GM18907 (cell line): ENCODE results near the gene ADD2.
"Not testable (repeated sequence)": the region's sequence is repeated elsewhere in the genome, so short reads cannot be mapped to it uniquely, and the experiment has no call there.

ENCODE experiments used
- ATAC-seq: cut with Tn5 transposase; IDR thresholded peaks from one replicate; pipeline ENCODE4 v1.9.1; 2021; ENCODE audit warnings: mild to moderate bottlenecking, moderate library complexity; ENCODE audit not compliant: unreplicated experiment

ADD2 gene

DNA sequence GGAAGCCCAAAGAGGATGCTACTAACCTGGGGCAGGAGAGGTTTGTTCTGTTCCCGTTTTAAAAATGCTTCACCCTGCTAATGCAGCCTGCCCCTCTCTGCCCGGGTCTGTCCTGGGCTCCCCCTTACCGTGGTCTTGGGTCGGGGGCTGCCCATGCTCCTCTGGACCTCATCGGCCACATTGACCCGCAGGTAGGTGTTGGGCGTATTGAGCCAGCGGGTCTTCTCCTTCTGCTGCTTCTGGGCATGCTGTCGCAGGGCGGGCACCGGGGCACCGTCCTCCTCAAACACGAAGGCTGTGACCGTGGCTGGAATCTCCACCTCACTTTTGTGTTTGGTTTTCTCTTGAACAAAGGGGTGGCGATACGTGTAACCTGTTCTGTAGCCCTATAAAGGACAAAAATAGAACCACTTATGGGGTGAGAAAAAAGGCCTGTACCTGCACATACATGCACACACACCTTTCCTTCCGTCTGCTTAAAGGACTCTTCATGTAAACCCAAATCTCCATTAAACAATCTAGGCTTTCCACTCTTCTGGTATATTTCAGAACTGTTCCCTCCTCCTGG lies 89.3 kb downstream of the ADD2 start:
- ATAC-seq, result no peak

DNA sequence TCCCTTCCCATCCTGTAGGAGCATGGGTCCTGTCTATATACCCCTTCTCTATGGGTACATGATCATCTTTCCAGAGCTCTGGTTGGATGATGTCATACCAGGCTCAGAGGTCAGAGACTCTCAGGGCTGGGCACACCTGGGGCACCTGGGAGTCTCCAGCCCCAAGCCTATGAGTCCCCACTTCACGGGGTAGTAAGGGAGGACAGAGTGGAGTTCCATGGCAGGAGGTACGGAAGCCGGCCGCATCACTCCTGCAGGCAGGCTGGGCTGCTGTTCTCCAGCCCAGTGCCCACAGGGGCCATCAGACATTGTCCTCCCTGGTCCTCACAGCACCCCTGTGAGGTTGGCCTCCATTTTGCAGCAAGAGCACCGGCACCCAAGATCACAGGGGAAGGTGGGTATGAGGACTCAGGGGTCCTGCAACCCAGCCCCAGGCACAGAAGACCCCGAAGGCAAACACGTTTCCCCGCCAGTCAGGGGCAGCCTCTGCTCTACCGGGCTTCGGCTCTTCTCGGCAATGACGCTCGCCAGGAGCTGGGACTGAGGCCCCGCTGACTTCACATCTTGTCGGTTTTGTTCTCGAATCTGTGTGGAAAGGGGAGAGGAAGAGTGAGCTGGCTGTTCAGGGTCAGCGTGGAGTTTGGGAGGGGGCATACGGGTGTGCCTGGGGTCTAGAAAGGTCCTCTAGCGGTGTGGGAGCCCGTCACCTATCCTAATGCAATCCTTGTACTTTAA lies 91.5 kb downstream of the ADD2 start:
- ATAC-seq, result no peak

GRCh38 chr2:70675862-70676261 lies 92.1 kb downstream of the ADD2 start:
- no peak for ATAC-seq

- ATAC-seq, result no peak
These were observed 93.2 kb downstream of the ADD2 start for GRCh38 chr2:70674636-70675430.

DNA sequence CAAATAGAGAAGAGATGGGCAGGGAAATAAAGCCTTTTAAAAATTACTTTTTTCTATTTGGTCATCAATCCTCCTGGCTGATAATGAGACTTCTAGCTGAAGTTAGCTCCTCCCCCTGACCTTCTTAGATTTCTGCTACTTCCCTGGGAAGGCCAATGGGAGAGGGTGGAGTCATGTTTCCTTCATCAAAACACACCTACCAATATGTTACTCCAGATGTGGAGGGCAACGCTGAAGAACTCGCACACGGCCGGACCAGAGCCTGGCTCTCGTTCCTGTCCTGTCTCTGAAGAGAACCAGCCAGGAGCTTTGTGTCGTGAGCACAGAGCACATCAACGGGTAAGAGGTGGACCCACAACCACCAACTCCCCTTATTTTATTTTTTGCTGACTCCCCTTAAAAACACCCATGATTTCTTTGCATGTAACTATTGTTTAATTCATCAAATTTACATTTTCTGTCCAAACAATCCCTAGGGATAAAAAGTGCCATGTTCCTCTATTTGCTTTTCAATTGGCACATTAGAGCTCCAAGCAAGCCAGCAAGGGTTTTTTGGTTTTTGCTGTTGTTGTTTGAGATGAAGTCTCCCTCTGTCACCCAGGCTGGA lies 94.9 kb downstream of the ADD2 start:
- ATAC-seq, result no peak

DNA sequence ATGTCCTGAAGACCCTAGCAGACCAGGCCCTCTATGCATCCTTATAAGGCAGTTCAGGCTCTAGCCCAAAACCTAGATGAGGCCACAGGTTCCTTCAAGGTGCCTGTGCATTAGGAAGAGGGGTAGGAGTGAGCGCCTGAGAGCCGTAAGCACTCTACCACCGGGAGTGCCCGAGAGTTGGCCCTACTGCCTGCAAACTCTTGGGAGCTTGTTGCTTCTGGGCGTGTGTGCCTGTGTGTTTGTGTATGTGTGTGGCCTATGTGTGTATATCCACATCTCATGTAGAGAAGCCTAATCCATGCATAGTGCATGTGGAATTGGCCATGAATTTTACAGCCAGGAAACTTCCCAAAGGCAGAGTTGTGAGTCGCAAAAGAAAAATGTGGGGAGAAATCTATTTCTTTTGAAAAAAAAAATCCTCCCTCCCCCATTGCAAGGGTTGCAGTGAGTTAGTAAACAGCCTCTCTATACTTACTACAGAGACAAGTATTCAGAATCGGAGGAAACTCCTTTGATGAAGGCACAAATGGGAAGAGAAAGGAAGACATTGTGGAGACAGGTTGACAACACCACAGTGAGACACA lies 96.8 kb downstream of the ADD2 start:
- ATAC-seq, result no peak

DNA sequence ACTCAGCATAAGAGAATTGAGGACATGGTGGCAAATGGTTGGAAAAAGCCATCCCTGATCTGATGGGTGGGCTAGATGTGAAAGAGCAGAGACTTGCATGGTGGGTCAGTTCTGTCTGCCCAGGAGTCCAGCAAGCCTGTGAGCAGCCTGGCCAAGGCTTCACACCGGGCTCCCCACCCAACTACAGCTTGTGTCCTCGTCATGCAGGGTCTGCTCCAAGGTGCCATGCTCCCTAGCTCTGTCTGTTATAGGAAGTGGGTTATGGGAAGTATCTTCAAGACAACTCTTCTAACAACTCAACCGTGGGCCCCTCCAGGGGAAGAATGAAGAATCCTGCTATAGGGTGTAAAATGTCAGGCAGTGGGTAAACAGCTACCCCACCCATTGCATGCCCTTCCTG lies 97.4 kb downstream of the ADD2 start:
- ATAC-seq, result no peak

GRCh38 chr2:70670202-70670601 lies 97.8 kb downstream of the ADD2 start:
- ATAC-seq, result no peak

DNA sequence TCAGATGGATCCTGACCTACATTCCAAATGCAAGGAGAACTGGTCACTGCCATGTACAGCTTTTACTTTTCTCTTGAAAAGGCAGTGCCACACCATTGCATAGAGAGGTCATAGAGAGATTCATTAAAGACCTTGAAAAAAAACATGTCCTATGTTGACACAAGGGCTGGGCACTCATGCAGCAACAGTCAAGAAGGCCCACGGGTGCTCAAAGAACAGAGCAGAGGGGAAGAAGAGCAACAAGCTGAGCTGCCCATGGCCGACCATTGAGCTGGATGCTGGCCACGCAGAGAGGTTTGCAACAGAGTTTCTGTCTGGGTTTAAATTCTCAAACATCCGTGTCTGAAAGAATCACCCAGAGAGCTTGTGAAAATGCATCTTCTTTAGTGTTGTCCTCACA lies 99.1 kb downstream of the ADD2 start:
- ATAC-seq, result no peak

GRCh38 chr2:70668432-70668831 lies 99.6 kb downstream of the ADD2 start:
- ATAC-seq, result no peak

GRCh38 chr2:70664525-70664924 lies 103.5 kb downstream of the ADD2 start:
- no peak for ATAC-seq

GRCh38 chr2:70663411-70663810 lies 104.6 kb downstream of the ADD2 start:
- ATAC-seq, result no peak

DNA sequence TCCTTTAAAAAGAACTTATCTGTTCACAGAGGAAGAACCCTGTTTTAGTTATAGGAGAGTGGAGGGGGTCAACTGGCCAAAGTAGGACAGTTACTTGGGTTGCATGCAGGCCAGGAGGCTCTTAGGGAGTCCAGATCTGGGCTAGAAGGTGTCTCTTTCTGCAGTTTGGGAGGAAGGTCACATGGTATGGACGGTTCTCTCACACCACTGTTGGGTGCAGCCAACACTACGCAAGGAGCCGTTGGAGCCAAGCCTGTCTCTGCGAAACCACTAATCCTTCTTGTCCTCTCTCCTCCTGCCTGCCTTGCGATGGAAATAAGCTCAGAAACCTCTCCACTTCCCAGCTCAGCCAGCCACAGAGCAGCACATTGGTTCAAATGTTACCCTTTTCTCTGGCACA lies 108.4 kb downstream of the ADD2 start:
- no peak for ATAC-seq

DNA sequence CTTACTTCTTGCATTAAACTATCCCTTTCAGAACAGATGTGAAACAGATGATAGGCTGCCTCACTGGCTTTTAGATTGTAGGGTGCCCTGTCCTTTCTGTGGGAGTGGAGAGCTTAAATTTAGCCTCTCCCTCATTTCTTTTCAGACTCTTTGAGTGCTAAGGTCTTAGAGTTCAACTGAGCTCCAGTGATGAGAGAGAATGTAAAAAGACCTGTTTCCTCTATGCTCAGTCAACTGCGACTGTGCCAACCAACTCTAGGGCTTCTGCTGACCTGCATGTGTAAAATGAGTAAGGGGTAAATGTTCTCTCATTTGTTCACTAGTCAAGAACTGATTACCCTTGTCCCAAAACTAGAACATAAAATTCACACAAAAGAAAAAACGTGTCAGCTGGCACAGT lies 109.5 kb downstream of the ADD2 start:
- no peak for ATAC-seq

- no peak for ATAC-seq
These were observed 110.8 kb downstream of the ADD2 start for GRCh38 chr2:70657246-70657645.

- ATAC-seq, result no peak
These were observed 111.5 kb downstream of the ADD2 start for GRCh38 chr2:70656421-70657010.

DNA sequence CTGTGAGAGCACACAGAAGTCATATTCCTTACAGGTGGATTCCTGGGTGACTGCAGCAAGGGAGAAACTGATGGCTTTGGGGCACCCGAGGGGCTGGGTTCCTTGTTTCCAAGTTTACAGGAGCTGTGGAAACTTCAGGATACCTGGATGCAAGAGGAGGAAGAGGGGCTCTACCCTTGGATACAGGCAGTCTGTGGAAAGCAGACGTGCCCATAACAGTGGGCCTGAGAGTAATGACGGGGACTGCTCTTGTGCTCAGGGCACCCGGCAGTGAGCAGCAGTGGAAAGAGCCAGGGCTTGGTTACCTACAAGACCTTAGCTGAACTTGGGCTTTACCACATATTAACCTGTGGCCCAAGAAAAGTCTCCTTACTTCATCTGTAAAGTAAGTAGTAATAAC lies 112.2 kb downstream of the ADD2 start:
- ATAC-seq, result no peak

GRCh38 chr2:70655211-70655610 lies 112.8 kb downstream of the ADD2 start:
- ATAC-seq, result not testable (repeated sequence)

DNA sequence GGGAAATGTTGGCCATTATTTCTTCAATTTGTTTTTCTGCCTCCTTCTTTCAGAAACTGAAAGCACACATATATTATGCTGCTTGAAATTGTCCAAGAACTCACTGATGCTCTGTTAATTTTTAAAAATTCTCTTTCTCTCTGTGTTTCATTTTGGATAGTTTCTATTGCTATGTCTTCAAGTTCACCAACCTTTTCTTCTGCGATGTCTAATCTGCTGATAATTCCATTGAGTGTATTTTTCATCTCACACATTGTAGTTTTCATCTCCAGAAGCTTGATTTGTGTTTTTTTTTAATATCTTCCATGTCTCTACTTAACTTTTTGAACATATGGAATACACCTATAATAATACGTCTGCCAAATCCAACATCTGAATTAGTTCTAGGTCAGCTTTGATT lies 116.3 kb downstream of the ADD2 start:
- no peak for ATAC-seq

- ATAC-seq, result no peak
These were observed 117.0 kb downstream of the ADD2 start for GRCh38 chr2:70651014-70651413.

DNA sequence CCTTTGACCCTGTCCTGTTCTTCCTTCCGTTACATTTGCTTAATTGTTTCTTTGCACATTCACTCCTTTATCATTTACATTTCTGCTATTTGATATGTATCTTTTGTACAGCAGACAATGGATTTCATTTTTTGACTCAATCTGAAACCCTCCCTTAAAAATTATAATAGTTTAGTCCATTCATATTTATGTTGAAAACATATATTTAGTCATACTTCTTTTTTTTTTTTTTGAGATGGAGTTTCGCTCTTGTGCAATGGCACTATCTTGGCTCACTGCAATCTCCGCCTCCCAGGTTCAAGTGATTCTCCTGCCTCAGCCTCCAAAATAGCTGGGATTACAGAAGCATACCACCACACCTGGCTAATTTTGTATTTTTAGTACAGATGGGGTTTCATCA lies 119.0 kb downstream of the ADD2 start:
- no peak for ATAC-seq
